SU-DHL-6 (cell line): ENCODE results near the gene RETN.

Experiments
- CTCF ChIP-seq: fragments of 200-600 bp; sonication (generic); IDR thresholded peaks from one replicate; pipeline ENCODE4 v1.5.1; 2017; ENCODE audit warnings: antibody characterized with exemption, mild to moderate bottlenecking, low read length, moderate library complexity; ENCODE audit not compliant: insufficient read depth, poor library complexity, severe bottlenecking
- EZH2phosphoT487 ChIP-seq: fragments of 200-600 bp; sonication (generic), shearing (Covaris generic); conservative IDR thresholded peaks from 2 replicates; pipeline ENCODE4 v1.6.1; 2018; ENCODE audit warnings: mild to moderate bottlenecking, antibody characterized with exemption, low read length, moderate library complexity, mixed read lengths

GRCh38 chr19:7638802-7639465 is 29.9 kb upstream of the RETN start:
- TF ChIP-seq CTCF (no peak), EZH2phosphoT487 (no peak)
